Activated CD8-positive, alpha-beta memory T cell treated with anti-CD3 and anti-CD28 coated beads for 1 hour (primary cell): ENCODE results near the gene PTGES3.
A peak's percentile ranks its signal among the peaks of the same experiment; 100 is the strongest.
"Not testable (repeated sequence)": the region's sequence is repeated elsewhere in the genome, so short reads cannot be mapped to it uniquely, and the experiment has no call there.

Experiments
- DNase-seq, 2 donors: peaks; one replicate each; pipeline ENCODE4 v3.0.0-alpha.2; 2020; ENCODE audit warnings: low read depth in 1 of 2; ENCODE audit errors: extremely low read depth in 1 of 2

The PTGES3 gene

GRCh38 chr12:56713345-56713744 is 25.3 kb upstream of the PTGES3 start:
- no peak for DNase-seq

GRCh38 chr12:56709759-56710376 is 21.8 kb upstream of the PTGES3 start:
- no peak for DNase-seq

GRCh38 chr12:56704522-56704921 is 16.4 kb upstream of the PTGES3 start:
- DNase-seq, result not testable (repeated sequence)

DNA sequence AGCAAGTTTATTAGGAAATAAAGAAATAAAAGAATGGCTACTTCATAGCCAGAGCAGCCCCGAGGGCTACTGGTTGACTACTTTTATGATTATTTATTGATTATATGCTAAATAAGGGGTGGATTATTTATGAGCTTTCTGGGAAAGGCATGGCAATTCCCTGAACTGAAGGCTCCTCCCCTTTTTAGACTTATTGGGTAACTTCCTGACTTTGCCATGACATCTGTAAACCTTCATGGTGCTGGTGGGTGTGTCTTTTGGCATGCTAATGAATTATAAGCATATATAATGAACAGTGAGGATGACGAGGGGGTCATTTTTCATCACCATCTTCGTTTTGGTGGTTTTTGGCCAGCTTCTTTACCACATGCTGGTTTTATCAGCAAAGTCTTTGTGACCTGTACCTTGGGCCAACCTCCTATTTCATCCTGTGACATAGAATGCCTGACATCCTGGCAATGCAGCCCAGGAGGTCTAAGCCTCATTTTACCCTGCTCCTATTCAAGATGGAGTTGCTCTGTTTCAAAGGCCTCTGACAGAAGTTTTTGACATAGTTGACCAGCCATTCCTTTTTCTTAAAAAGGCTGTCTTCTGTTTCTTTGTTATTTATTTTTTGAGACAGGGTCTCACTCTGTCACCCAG is 11.1 kb upstream of the PTGES3 start:
- no peak for DNase-seq

- no peak for DNase-seq
These were observed 7.4 kb upstream of the PTGES3 start for GRCh38 chr12:56695327-56696101.

GRCh38 chr12:56694161-56694560 is 6.1 kb upstream of the PTGES3 start:
- no peak for DNase-seq

GRCh38 chr12:56688846-56689109 is 694 bp upstream of the PTGES3 start:
- no peak for DNase-seq

- DNase-seq, result peak; percentile 3 to 29
These were observed 608 bp downstream of the PTGES3 start for GRCh38 chr12:56687223-56688128.

DNA sequence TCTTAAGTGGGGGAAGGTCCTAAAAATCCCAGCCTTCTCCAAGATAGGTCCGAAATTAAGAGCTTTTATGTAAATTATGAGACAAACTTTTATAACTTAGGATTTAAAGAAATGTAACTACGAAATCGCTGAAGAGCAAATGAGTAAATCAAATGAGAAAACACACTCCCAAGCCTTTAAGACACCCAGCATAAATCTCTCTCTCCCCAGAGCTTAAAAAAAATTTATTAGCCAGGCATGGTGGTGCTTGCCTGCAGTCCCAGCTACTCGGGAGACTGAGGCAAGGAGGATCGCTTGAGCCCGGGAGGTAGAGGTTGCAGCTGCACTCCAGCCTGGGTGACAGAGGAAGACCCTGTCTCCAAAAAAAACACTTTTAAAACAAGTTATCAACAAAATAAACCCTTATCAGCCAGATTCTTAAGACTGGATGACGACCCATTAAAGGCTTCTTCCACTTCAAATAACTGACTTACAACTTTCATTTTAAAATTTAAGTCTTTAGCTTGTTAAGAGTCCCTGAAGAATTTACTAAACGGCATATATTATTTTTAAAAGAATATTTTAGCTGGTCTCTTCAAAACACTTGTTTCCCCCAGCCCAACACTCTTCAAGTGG is 3.2 kb downstream of the PTGES3 start:
- DNase-seq, result no peak

GRCh38 chr12:56682323-56682722 is 5.8 kb downstream of the PTGES3 start:
- no peak for DNase-seq

DNA sequence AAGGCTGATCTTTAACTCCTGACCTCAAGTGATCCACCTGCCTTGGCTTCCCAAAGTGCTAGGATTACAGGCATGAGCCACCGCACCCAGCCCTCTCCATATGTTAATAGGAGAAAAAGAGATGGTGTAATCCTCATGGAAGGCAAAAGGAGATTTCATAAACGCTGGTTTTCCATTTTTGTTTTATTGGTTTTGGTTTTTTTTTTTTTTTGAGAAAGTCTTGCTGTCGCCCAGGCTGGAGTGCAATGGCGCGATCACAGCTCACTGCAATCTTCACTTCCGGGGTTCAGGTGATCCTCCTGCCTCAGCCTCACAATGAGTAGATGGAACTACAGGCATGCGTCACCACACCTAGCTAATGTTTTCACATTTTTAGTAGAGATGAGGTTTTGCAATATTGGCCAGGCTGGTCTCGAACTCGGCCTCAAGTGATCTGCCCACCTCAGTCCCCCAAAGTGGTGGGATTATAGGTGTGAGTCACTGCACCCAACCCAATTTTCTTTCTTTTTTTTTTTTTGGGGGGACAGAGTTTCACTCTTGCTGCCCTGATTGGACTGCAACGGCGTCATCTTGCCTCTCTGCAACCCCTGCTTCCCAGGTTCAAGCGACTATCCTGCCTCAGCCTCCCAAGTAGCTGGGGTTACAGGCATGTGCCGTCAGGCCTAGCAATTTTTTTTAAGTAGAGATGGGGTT is 8.1 kb downstream of the PTGES3 start:
- no peak for DNase-seq

DNA sequence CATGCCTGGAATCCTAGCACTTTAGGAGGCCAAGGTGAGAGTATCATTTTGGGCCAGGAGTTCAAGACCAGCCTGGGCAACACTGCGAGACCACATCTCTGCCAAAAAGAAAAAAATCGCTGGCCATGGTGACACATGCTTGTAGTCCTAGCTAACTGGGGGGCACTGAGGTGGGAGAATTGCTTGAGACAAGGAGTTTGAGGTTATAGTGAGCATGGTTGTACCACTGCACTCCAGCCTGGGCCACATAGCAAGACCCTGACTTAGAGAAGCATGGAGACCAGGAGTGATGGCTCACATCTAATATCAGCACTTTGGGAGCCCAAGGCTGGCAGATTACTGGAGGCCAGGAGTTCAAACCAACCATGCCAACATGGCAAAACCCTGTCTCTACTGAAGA is 9.2 kb downstream of the PTGES3 start:
- no peak for DNase-seq

DNA sequence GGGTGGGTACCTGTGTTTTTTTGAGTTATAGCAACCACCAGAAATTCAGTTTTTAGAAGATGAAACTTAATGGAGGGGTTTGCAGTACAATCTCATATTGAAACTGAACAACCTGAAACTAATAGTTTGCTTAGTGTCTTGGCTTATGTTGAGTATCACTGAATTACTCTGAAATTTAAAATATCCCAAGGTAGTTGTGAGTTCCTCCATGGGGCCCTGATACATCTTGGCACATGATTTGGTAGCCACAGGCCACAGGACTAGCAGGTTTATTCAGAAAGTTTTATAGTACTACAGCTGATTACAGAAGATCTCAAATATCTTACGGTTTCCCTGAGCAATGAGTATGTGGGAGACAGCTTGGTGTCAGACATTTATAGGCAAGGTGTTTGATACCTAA is 10.4 kb downstream of the PTGES3 start:
- DNase-seq, result no peak

GRCh38 chr12:56676851-56677580 is 11.1 kb downstream of the PTGES3 start:
- no peak for DNase-seq

GRCh38 chr12:56671608-56672007 is 16.5 kb downstream of the PTGES3 start:
- no peak for DNase-seq

- no peak for DNase-seq
These were observed 17.2 kb downstream of the PTGES3 start for GRCh38 chr12:56670836-56671235.

DNA sequence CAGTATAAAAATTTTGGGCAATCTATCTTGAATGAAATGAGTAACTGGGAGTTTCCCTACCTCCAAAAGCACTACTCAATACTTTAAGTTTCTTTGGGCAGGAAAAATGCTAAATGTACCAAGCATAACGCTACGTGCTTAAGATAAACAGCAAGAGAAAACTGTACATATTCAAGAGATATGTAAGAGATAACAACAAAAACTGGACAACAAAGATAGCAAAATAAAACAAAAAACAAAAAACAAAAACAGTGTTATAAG is 20.0 kb downstream of the PTGES3 start:
- no peak for DNase-seq

DNA sequence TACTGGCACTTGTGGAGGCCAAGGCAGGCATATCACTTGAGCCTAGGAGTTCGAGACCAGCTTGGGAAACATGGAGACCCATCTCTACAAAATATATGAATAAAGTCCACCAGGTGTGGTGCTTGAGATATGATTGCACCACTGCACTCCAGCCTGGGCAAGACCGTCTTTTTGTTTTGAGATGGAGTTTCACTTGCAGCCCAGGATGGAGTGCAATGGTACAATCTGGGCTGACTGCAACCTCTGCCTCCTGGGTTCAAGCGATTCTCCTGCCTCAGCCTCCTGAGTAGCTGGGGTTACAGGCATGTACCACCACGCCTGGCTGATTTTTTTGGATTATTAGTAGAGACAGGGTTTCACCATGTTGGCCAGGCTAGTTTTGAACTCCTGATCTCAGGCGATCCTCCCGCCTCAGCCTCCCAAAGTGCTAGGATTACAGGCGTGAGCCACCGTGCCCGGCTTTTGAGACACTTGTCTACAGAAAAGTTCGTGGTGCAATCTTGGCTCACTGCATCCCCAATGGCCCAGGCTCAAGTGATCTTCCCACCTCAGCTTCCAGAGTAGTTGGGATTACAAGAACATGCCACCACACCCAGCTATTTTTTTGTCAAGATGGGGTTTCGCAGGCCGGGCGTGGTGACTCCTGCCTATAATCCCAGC is 26.0 kb downstream of the PTGES3 start:
- no peak for DNase-seq

GRCh38 chr12:56661560-56661959 is 26.5 kb downstream of the PTGES3 start:
- DNase-seq, result no peak
